HG03520 (cell line): ENCODE measurements around the gene OR51E1.

ENCODE experiments used
- ATAC-seq: cut with Tn5 transposase; IDR thresholded peaks from one replicate; pipeline ENCODE4 v1.9.1; 2021; ENCODE audit warnings: mild to moderate bottlenecking, moderate library complexity; ENCODE audit not compliant: unreplicated experiment

OR51E1 gene

GRCh38 chr11:4704790-4705334 lies 61.1 kb downstream of the OR51E1 start:
- no peak for ATAC-seq
